ENCODE measurements around the gene ERCC4.

Gene ERCC4

GRCh38 chr16:13950821-13951547 is 31.0 kb downstream of the ERCC4 start:
- no peak for DNase-seq

DNA sequence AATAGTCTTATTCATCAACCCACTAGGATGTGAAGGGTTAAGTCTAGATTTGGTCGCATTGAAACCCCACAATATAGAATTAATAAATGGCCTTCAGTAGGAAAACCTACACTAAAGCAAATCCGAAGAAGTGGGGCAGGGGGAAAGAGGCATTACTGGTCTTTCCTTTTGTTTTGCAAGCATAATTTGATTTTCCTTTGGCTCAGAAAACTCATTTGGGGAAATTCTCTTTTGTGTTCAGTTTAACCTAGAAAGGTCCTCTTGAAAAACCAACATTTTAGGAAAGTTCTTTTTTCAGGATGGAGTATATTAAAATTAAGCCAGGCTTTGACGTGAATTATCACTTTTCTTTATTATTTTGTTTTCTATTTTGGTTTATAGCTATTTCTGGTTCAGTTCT is 31.7 kb downstream of the ERCC4 start:
- no peak for DNase-seq

DNA sequence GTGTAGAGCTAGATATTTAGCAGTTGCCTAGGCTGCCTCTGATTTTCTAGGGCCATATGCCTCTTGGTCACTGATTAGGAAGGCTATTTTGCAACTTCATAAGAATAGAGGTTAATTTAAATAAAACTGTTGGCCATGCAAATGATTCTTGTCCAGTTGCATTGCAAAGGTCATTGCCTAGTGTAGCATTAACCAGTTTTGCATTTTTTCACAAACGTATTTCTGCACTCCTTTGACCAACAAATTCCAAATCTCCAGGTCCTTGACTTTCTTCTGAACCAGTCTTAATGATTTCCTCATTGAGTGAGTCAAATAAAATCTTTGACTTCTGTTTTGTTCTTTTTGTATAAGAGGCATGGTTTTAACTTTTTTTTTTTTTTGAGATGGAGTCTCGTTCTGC is 33.5 kb downstream of the ERCC4 start:
- no peak for DNase-seq

DNA sequence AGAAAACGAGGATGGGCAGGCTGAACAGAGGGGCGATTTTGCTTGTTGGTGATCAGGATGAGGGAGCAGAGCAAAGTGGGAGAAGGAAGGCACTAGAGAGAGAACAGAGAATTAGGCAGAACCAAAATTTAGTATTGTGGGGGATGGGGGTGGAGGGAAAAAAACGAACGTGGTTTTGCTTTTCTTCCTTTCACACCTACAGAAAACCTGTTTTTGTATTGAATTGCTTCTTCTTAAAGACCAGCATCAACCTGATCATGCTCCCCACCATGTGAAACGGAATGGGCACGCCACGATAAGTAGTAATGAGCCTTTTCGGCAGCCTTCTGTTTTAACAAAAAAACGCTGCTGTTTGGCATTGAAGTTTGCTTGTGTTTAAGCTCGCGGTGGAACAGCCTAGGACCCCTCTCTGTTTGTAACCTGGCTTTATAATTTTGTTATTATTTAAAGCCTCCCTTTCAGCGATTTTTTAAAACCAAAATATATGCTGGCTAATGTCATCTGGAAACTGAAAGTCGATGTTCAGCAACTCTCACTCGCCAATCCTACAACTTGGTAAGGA is 36.8 kb downstream of the ERCC4 start:
- DNase-seq, result no peak

GRCh38 chr16:13957197-13958078 is 37.5 kb downstream of the ERCC4 start:
- DNase-seq, result peak; percentile 20

GRCh38 chr16:13958474-13958873 is 38.5 kb downstream of the ERCC4 start:
- DNase-seq, result no peak

DNA sequence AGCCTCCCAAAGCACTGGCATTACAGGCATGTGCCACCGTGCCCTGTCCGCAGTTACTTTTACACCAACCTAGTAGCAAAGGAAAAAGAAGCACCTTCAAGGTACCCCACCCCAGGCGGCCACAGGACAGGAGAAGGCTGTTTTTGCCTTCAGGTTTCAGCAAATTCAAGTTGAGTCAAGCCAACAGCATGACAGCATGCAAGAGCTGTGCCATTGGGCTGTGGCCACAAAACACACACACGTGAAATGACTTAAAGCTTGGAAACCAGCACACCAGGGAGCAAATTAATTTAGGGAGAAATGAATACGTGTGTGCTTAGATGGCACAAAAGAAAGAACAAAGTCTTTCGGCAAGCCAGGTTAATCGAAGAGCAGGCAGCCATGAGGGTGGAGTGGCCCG is 39.7 kb downstream of the ERCC4 start:
- DNase-seq, result no peak

DNA sequence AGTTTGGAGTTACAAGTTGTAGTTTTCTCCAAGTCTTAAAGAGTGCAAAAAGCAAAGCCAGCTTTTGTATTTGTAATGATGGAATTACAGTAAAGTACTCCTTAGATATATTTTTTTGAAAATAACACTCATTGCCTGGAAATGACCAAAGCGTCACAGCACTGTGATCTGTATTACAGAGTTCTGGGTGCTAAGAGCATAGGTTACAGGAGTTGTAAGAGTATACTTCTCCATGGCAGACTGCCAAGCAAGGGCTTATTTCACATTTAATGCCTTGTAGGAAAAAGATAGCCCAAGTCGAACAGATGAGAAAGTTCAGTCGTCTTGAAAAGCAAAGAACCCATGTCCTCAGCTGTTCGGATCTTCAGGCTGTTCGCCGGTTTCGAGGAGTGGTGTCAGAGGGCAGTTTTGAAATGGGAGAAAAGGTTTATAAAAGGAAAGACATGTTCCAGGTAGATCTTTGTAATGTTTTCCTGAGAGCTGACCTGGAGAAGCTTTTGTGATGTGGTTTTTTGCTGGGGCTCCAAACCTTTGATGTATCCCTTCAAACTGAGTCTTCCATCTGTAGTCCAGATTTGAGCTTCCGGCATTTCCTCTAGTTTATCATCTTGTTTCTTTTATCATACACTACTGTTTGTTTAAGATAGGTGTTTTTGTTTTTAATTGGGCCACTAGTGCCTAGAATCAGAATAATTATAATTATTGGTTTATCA is 41.3 kb downstream of the ERCC4 start:
- no peak for DNase-seq

GRCh38 chr16:13962232-13962631 is 42.3 kb downstream of the ERCC4 start:
- DNase-seq, result no peak

DNA sequence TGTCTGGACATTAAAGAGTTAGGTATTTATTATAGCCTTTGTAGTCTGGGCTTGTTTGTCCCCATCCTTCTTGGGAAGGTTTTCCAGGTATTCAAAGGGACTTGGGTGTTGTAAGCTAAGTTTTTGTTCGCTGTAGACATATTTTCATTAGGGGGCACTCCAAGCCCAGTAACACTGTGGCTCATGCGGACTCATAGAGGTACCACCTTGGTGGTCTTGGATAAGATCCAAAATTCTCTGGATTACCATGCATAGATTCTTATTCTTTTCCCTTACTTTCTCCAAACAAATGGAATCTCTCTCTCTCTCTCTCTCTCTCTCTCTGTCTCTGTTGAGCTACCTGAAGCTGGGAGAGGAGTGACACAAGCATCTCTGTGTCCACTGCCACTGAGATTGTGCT is 48.9 kb downstream of the ERCC4 start:
- no peak for DNase-seq

GRCh38 chr16:13969711-13970110 is 49.8 kb downstream of the ERCC4 start:
- no peak for DNase-seq

GRCh38 chr16:13970708-13971422 is 50.9 kb downstream of the ERCC4 start:
- no peak for DNase-seq

DNA sequence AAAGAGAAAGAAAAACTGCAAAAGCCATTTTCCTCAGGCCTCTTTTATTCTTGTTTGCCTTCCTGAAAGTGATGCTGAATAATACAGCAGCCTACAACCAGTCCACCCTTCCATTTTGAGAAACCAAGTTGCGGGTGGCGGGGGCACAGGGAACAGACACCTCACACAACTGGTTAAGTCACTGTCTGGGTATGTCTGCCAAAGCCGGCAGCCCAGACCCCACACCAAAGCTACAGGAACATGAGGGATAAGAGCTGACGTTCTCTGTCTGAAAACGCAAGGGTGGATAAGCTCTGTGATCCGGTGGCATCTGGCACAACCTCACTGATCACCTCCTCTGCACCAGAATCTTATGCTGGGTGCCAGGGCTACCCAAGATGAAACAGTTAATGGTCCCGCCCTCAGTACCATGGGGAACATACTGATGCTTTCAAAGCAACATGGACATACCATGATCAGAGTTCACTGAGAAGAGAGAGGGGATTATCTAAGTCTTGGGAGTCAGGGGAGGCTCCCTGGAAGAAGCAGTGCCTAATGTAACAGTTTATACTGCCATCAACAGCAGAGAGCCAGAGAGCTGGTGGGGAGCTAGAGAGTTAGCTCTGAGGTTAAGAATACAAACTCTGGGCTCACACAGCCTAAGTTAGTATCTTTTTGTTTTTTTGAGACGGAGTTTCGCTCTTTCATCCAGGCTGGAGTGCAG is 53.5 kb downstream of the ERCC4 start:
- DNase-seq, result no peak

DNA sequence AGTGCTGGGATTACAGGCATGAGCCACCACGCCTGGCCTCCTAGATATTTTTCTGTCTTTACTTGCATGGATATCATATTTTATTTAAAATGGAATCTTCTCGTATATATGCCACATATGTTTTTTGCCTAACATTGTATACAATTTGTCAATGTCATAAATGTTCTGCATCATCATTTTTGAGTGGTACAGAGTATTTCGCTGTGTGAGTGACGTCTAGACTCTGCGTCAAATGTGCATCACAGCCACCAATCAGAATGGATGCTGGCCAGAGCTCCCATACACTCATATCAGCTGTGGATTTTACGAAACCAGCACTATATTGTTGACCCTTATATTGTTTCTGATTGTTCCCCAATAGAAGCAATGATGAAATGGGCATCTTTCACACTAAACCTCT is 57.2 kb downstream of the ERCC4 start:
- no peak for DNase-seq

GRCh38 chr16:13982451-13982850 is 62.5 kb downstream of the ERCC4 start:
- DNase-seq, result no peak

DNA sequence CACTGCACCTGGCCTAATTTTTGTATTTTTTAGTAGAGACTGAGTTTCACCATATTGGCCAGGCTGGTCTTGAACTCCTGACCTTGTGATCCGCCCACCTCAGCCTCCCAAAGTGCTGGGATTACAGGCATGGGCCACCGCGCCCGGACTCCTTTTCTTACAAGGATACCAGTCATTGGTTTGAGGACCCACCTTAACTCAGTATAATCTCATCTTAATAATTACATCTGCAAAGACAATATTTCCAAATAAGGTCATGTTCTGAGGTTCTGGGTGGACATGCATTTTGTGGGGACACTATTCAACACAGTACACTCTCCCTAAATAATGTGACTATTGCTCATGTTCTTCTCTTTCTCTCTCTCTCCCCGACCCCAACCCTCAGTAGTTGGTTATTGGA is 63.7 kb downstream of the ERCC4 start:
- DNase-seq, result no peak

- DNase-seq, result no peak
Observed at GRCh38 chr16:13984794-13985193, 64.8 kb downstream of the ERCC4 start.

DNA sequence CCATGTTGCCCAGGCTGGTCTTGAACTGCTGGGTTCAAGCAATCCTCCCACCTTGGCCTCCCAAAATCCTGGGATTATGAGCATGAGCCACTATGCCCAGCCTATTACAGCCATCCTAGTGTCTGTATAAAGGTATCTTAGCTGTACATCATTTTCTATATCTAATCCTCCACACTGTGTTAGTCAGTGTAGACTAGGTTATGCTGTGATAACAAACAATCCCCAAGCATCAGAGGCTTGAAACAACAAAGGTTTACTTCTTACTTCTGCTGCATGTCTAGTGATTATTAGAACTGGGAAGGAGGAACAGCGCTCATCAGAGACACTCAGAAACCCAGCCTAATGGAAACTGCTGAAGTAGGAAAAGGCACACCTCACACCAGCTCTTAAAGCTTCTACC is 68.1 kb downstream of the ERCC4 start:
- DNase-seq, result no peak

- DNase-seq, result no peak
Observed at GRCh38 chr16:13992322-13992721, 72.4 kb downstream of the ERCC4 start.

- DNase-seq, result no peak
Observed at GRCh38 chr16:13992976-13993375, 73.0 kb downstream of the ERCC4 start.

DNA sequence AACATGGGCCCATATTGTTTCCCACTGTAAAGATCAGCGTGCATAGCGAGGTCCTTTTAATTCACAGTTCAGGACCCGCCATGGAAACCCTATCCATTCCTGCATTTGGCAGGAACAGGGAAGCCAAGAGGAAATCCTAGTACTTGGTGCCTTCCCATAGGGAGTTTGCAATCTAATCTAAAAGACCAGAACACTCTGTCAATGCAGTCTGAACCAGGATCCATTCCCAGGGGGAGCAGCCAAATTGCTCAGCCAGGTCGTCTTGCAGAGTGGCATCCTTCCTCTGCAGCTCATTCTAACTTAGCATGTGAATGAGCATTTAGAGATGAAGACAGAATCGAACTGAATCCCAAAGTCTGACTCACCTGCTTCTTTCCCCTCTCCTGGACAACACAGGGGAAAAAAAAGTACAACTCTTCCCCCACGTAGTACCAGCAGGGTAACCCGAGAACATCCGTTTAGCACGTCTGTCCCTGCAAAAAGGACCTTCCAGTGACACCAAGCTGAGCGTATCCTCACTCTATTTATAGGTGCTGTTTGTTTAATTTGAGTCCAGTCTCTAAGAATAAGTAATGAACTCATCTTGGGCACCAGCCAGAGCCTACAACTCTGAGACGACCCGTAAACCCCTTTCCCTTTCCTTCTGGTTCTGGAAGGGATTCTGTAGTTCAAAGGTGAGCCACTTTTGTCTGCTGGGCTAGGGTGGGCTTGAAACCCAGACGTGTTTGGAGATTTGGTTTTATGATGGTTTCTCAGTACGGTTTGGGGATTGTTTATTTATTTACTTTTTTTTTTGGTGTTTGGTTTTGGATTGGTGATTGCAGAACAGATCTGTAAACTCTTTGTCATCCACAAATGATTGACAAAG is 74.5 kb downstream of the ERCC4 start:
- no peak for DNase-seq

Measured in activated naive CD4-positive, alpha-beta T cell treated with Interleukin-2 at 50 U/mL for 16 hours (primary cell).